ENCODE results near the gene CDKN2AIPNL. TPM values are rescaled to one million over a fixed set of nuclear protein-coding genes. Genes with fewer than 3 reads are reported as not detected.

CDKN2AIPNL gene
- total and polyA plus RNA-seq, 4 donors, result 10.9 to 43.2 (median 19.1) TPM

DNA sequence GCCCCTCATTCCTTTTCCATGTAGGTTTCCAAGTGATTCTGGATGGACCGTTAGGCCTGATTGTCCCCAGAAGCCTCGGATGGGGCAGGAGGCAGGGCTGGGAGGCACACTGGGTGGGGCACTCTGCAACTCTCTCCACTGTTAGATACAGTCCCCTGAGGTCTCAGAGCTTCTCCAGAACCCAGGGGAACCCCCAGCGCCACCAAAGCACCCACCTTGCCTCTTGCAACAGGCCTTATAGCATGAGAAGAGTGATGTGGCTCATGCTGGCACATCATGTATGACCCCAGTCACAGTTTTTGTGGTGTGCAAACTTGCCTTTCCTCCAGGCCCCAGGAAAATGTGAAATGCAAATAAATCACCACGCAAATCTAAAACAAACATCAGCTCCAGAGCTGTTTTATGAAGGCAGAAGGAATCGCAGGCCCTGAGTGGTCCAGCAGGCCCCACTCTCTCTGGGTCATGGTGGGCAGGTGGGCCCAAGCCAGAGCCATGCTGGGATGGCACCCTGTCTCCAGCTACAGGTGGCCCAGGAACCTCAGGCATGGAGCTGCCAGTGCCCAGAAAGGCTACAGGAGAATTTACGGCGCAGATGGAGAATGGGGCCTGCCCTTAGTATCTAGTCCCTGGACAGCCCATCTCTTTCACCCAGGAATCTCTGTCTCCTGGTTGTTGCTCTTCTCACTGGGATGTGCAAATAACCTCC lies 36.3 kb upstream of the CDKN2AIPNL start:
- H3K36me3 ChIP-seq (ENCODE audit: control insufficient read depth in 4 of 4, insufficient read depth in 4 of 4, low read length in 4 of 4), result no peaks in the 10 kb centered on the region
- no peak overlapping the region for H3K4me3 ChIP-seq
- H3K9me3 ChIP-seq (ENCODE audit: control insufficient read depth in 4 of 4, insufficient read depth in 3 of 4, low read length in 3 of 4), result no peaks in the 10 kb centered on the region
- ATAC-seq (ENCODE audit: insufficient read depth, low FRiP score) (no peak), DNase-seq (no peak)
- TF ChIP-seq, protein P1, sequence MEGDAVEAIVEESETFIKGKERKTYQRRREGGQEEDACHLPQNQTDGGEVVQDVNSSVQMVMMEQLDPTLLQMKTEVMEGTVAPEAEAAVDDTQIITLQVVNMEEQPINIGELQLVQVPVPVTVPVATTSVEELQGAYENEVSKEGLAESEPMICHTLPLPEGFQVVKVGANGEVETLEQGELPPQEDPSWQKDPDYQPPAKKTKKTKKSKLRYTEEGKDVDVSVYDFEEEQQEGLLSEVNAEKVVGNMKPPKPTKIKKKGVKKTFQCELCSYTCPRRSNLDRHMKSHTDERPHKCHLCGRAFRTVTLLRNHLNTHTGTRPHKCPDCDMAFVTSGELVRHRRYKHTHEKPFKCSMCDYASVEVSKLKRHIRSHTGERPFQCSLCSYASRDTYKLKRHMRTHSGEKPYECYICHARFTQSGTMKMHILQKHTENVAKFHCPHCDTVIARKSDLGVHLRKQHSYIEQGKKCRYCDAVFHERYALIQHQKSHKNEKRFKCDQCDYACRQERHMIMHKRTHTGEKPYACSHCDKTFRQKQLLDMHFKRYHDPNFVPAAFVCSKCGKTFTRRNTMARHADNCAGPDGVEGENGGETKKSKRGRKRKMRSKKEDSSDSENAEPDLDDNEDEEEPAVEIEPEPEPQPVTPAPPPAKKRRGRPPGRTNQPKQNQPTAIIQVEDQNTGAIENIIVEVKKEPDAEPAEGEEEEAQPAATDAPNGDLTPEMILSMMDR (IDR thresholded peaks at IDR 0.05; ENCODE audit: control extremely low read depth, extremely low read depth), result no peak
- H3K4me1 ChIP-seq (ENCODE audit: control insufficient read depth in 5 of 5, insufficient read depth in 5 of 5, low read length in 5 of 5), result peaks cover 0 to 9% (median 2%) of the 10 kb centered on the region in 5 donors
- H3K27ac ChIP-seq (ENCODE audit: low read depth in 1 of 2, low read length in 1 of 2), result no peak overlapping the region
- H3K27me3 ChIP-seq (ENCODE audit: control insufficient read depth in 3 of 3, insufficient read depth in 3 of 3, low read length in 2 of 3), result no peaks in the 10 kb centered on the region
- 86 to 89% methylated on average over 7 of the region's 7 CpGs for whole genome bisulfite sequencing, 2 donors
- H3K9ac ChIP-seq (ENCODE audit: insufficient read depth in 1 of 2, low read length in 2 of 2), result no peak overlapping the region

DNA sequence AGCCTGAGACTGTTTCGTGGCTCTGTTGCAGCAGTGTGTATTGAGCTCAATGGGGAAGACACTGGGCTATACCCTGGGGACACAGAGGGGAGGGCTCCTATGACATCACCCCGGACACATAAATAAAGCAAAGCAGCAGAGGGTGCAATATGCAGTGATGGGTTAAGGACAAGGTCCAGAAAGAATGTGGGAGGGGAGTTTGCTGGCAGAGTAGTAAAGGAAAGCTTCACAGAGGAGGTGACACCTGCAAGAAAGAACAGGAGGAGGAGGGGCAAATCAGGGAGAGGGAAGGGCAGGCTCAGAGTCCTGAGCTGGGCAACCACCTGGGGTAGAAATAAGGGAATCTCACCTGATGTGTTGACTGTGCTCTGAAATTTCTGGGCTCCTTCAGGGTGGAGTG lies 35.3 kb upstream of the CDKN2AIPNL start:
- H3K4me1 ChIP-seq (ENCODE audit: control insufficient read depth in 5 of 5, insufficient read depth in 5 of 5, low read length in 5 of 5), result peaks cover 0 to 6% (median 2%) of the 10 kb centered on the region in 5 donors
- no peak for ATAC-seq (ENCODE audit: insufficient read depth, low FRiP score)
- TF ChIP-seq, protein P1 (IDR thresholded peaks at IDR 0.05; ENCODE audit: control extremely low read depth, extremely low read depth), result no peak

DNA sequence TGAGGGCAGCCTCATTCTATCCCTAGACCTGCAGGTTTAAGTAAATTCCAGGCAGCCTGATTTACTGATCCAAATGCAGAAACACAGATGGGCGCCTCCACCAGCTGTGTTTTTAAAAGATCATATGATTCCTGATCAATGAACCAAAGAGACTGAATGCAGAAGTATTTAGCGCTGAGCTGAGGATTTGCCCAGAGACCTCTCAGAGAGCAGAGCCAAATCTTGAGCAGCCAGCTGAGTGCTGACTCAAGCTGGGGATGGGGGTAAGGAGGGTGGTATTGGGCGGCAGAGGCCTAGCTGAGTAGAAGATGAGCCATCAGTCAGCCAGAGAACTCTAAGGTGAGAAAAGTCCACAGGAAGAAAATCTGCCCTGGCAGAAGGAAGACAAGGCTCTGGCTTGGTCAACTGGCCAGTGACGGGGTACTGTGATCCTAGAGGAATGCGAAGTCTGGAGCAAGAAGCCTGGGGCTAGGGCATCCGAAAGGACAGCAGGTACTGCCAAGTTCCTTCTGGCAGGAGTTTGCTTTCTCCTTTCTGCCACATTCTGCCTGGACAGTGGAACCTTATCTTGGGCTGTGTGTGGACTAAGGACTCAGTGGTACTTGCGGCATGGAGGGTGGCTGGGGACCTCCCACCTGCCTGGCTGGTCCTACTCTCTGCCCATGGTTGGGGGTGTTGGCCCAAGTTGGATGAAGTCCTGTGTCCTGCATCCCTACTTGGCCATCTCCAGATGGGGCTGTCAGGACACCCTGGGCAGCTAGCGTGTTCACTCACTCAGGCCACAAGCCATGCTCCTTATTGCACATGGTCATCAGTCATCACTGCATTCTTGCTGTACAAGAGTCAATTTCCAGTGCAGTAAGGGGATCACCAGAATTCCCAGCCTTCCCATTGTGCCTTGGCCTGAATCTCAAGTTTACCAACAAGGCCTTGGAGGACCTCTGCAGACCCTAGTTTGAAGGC lies 34.5 kb upstream of the CDKN2AIPNL start:
- 96 to 98% methylated on average over 8 of the region's 8 CpGs for WGBS, 2 donors
- TF ChIP-seq, protein P1 (IDR thresholded peaks at IDR 0.05; ENCODE audit: control extremely low read depth, extremely low read depth), result no peak
- Histone ChIP-seq H3K27me3 (ENCODE audit: control insufficient read depth in 3 of 3, insufficient read depth in 3 of 3, low read length in 2 of 3) (no peaks in the 10 kb centered on the region), H3K4me1 (ENCODE audit: control insufficient read depth in 5 of 5, insufficient read depth in 5 of 5, low read length in 5 of 5) (no peaks in the 10 kb centered on the region), H3K36me3 (ENCODE audit: control insufficient read depth in 4 of 4, insufficient read depth in 4 of 4, low read length in 4 of 4) (no peaks in the 10 kb centered on the region), H3K4me3 (no peak overlapping the region), H3K9me3 (ENCODE audit: control insufficient read depth in 4 of 4, insufficient read depth in 3 of 4, low read length in 3 of 4) (no peaks in the 10 kb centered on the region), H3K9ac (ENCODE audit: insufficient read depth in 1 of 2, low read length in 2 of 2) (no peak overlapping the region), H3K27ac (ENCODE audit: low read depth in 1 of 2, low read length in 1 of 2) (no peak overlapping the region)
- DNase-seq (no peak), ATAC-seq (ENCODE audit: insufficient read depth, low FRiP score) (no peak)

More for the DNA sequence above, 35.3 kb upstream of the CDKN2AIPNL start:
- Histone ChIP-seq H3K36me3 (ENCODE audit: control insufficient read depth in 4 of 4, insufficient read depth in 4 of 4, low read length in 4 of 4) (no peaks in the 10 kb centered on the region), H3K9me3 (ENCODE audit: control insufficient read depth in 4 of 4, insufficient read depth in 3 of 4, low read length in 3 of 4) (no peaks in the 10 kb centered on the region), H3K4me3 (no peak overlapping the region), H3K9ac (ENCODE audit: insufficient read depth in 1 of 2, low read length in 2 of 2) (no peak overlapping the region), H3K27me3 (ENCODE audit: control insufficient read depth in 3 of 3, insufficient read depth in 3 of 3, low read length in 2 of 3) (no peaks in the 10 kb centered on the region), H3K27ac (ENCODE audit: low read depth in 1 of 2, low read length in 1 of 2) (no peak overlapping the region)
- 80 to 88% methylated on average over 2 of the region's 2 CpGs for WGBS, 2 donors
- no peak for DNase-seq
